Liver (tissue), 3 donors: ENCODE results near the gene CRHR1.

Experiments
- JUND ChIP-seq, 2 donors: IDR thresholded peaks; 2 replicates each; pipeline ENCODE4 v1.6.1; 2016; ENCODE audit warnings: antibody characterized with exemption in 2 of 2
- YY1 ChIP-seq: IDR thresholded peaks from 2 replicates; pipeline ENCODE4 v1.6.1; 2016; ENCODE audit warnings: antibody characterized with exemption, mild to moderate bottlenecking
- TF ChIP-seq, protein P1 (sequence below): fragments of 150-350 bp; IDR thresholded peaks from 2 replicates; pipeline ENCODE4 v1.5.1; 2017; ENCODE audit warnings: improper control_type of control experiment, low read depth, low read length; ENCODE audit not compliant: missing input control
- donor health status: healthy.
- donor health status: healthy.

- TF ChIP-seq, protein P1, sequence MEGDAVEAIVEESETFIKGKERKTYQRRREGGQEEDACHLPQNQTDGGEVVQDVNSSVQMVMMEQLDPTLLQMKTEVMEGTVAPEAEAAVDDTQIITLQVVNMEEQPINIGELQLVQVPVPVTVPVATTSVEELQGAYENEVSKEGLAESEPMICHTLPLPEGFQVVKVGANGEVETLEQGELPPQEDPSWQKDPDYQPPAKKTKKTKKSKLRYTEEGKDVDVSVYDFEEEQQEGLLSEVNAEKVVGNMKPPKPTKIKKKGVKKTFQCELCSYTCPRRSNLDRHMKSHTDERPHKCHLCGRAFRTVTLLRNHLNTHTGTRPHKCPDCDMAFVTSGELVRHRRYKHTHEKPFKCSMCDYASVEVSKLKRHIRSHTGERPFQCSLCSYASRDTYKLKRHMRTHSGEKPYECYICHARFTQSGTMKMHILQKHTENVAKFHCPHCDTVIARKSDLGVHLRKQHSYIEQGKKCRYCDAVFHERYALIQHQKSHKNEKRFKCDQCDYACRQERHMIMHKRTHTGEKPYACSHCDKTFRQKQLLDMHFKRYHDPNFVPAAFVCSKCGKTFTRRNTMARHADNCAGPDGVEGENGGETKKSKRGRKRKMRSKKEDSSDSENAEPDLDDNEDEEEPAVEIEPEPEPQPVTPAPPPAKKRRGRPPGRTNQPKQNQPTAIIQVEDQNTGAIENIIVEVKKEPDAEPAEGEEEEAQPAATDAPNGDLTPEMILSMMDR: no peak
- TF ChIP-seq JUND (IDR thresholded peaks at IDR 0.05) (no peak), YY1 (no peak)
Observed at GRCh38 chr17:45877467-45877866, 93.3 kb downstream of the CRHR1 start.
